T-helper 2 cell treated with Interferon-gamma antibody and Interleukin-4, amounts not matched to agents 100 ng/mL and 5 ng/mL, for 36 hours (primary cell): ENCODE data around the gene DCP1B. TPM values are rescaled to one million over a fixed set of nuclear protein-coding genes. Genes with fewer than 3 reads are reported as not detected.

ENCODE experiments used
- intact Hi-C: fragments of 100-400 bp; cut with micrococcal nuclease; formaldehyde crosslinking; loops from one replicate; pipeline ENCODE4 v1.15.1; 2023
- total RNA-seq: library from RNA; stranded (reverse); gene quantifications from 2 replicates; pipeline ENCODE4 v1.2.3, GENCODE V29; 2022

DCP1B gene
- total RNA-seq, 1 donor from 2014 or later: 12.5 TPM

GRCh38 chr12:1977588-1977987, 26.7 kb downstream of the DCP1B start:
- intact Hi-C loops: no loop called here

GRCh38 chr12:1977109-1977508, 27.1 kb downstream of the DCP1B start:
- intact Hi-C loops: no loop called here

GRCh38 chr12:1974812-1975211, 29.4 kb downstream of the DCP1B start:
- intact Hi-C loops: no loop called here

GRCh38 chr12:1972856-1973317, 31.4 kb downstream of the DCP1B start:
- intact Hi-C loops: no loop called here

GRCh38 chr12:1972260-1972659, 32.0 kb downstream of the DCP1B start:
- intact Hi-C loops: no loop called here

GRCh38 chr12:1970331-1970900, 33.8 kb downstream of the DCP1B start:
- intact Hi-C loops: no loop called here

- intact Hi-C loops: no loop called here
Observed at GRCh38 chr12:1966561-1967226, 37.6 kb downstream of the DCP1B start.

- intact Hi-C loops: no loop called here
Observed at GRCh38 chr12:1965916-1966315, 38.3 kb downstream of the DCP1B start.

GRCh38 chr12:1962051-1963020, 41.9 kb downstream of the DCP1B start:
- intact Hi-C loops: no loop called here

GRCh38 chr12:1956716-1957115, 47.5 kb downstream of the DCP1B start:
- intact Hi-C loops: no loop called here

- intact Hi-C loops: loop anchor here (10.0 kb wide), 1 partner anchor 85 kb away; no protein-coding TSS in a partner anchor
Observed at GRCh38 chr12:1949771-1950470, 54.3 kb downstream of the DCP1B start.

- intact Hi-C loops: loop anchor here (10.0 kb wide), 1 partner anchor 86 kb away; no protein-coding TSS in a partner anchor
Observed at GRCh38 chr12:1948883-1949282, 55.4 kb downstream of the DCP1B start.

- intact Hi-C loops: loop anchor here (10.0 kb wide), 1 partner anchor 88 kb away; no protein-coding TSS in a partner anchor
Observed at GRCh38 chr12:1947081-1947480, 57.2 kb downstream of the DCP1B start.

GRCh38 chr12:1946296-1946695, 58.0 kb downstream of the DCP1B start:
- intact Hi-C loops: loop anchor here (10.0 kb wide), 1 partner anchor 89 kb away; no protein-coding TSS in a partner anchor

- intact Hi-C loops: loop anchor here (10.0 kb wide), 1 partner anchor 89 kb away; no protein-coding TSS in a partner anchor
Observed at GRCh38 chr12:1945502-1945901, 58.8 kb downstream of the DCP1B start.

GRCh38 chr12:1939801-1940607, 64.3 kb downstream of the DCP1B start:
- intact Hi-C loops: loop anchor here (1.0 to 10.0 kb wide), 5 partner anchors 62 to 308 kb away; partner anchors contain the start of gene DCP1B

GRCh38 chr12:1939331-1939730, 64.9 kb downstream of the DCP1B start:
- intact Hi-C loops: no loop called here

- intact Hi-C loops: no loop called here
Observed at GRCh38 chr12:1937481-1938224, 66.6 kb downstream of the DCP1B start.
